Right cardiac atrium (tissue), 5 donors: Measurements from ENCODE around the gene EEF1G. TPM values are rescaled to one million over a fixed set of nuclear protein-coding genes. Genes with fewer than 3 reads are reported as not detected.

ENCODE experiments used
- ATAC-seq, 2 donors: fragments of 200-7000 bp; cut with Tn5 transposase; one replicate each; pipeline versions ENCODE4 v1.8.0 to v1.9.1; 2020; ENCODE audit warnings: moderate library complexity in 2 of 2, mild to moderate bottlenecking in 1 of 2
- DNase-seq, 3 donors: peaks; one replicate each; pipeline ENCODE4 v3.0.0-alpha.2; 2020
- H3K27ac ChIP-seq: one replicate; pipeline ENCODE4 v1.5.1; 2013; ENCODE audit warnings: mild to moderate bottlenecking, low read length, control low read depth, moderate library complexity
- H3K27me3 ChIP-seq: one replicate; pipeline ENCODE4 v1.6.1; 2013; ENCODE audit not compliant: control insufficient read depth, insufficient read depth
- H3K4me1 ChIP-seq: one replicate; pipeline ENCODE4 v1.6.1; 2013; ENCODE audit warnings: low read length; ENCODE audit not compliant: control insufficient read depth, insufficient read depth
- H3K4me3 ChIP-seq: one replicate; pipeline ENCODE4 v1.5.1; 2013; ENCODE audit warnings: low read length, control low read depth
- H3K9me3 ChIP-seq: one replicate; pipeline ENCODE4 v1.6.1; 2013; ENCODE audit warnings: low read length; ENCODE audit not compliant: control insufficient read depth
- WGBS: extraction: QIAGEN DNeasy Blood & Tissue Kit; methylation state at CpG from one replicate; pipeline ENCODE4 v1.1.7; 2013; 5-methylcytosine and 5-hydroxymethylcytosine counted together
- intact Hi-C, 4 donors: fragments of 100-400 bp; cut with DNase I; formaldehyde crosslinking; loops; one replicate each; pipeline versions ENCODE4 v1.11.0 to v1.14.0; 2022 to 2023
- polyA plus RNA-seq: library from polyadenylated mRNA; stranded (reverse); fragments of 200-250 nt; gene quantifications from one replicate; pipeline ENCODE4 v1.2.3, GENCODE V29; 2013
- total RNA-seq, 4 donors: library from RNA; stranded (reverse); fragmentation: NEBNext Ultra II Directional; extraction: Animal tissue kit (Norgen Biotek cat#: 25700); gene quantifications; one replicate each; pipeline ENCODE4 v1.2.1, GENCODE V29; 2021
- donor health status: healthy with polysubstance abuse.
- donor health status: DM: no; HTN: yes; CAD: no.
- donor health status: DM: no; HTN: no; CAD: no.
- donor health status: DM: no; HTN: yes; CAD: no; lungs with severe emphysema.
- donor health status: DM: yes; HTN: yes; CAD: no.

The EEF1G gene
- total and polyA plus RNA-seq, 5 donors = 770 to 1,060 (median 889) TPM

- 2% methylated on average over 91 of the region's 91 CpGs for WGBS
- peak; percentile 96 to 98 (median 97) for DNase-seq
- no peaks in the 10 kb centered on the region for H3K9me3 ChIP-seq
- H3K27ac ChIP-seq = peak within 1 kb of the TSS; percentile 90
- peak within 1 kb of the TSS; percentile 87 for H3K4me3 ChIP-seq
- intact Hi-C loops = loop anchor here in 1 of 4 donors (5.0 kb wide), 1 partner anchor 80 kb away; no protein-coding TSS in a partner anchor
- no peaks in the 10 kb centered on the region for H3K4me1 ChIP-seq
- H3K27me3 ChIP-seq = no peaks in the 10 kb centered on the region
- peak; percentile 90 to 91 for ATAC-seq
Observed at GRCh38 chr11:62612366-62613290, 38.9 kb upstream of the EEF1G start, which contains the start of the genes EML3 and ROM1. EML3 (minus strand) TSS chr11:62612775; CDS start chr11:62612457, 318 bp downstream. ROM1 (plus strand) TSS chr11:62613257; CDS start chr11:62613282, 25 bp downstream.

- ATAC-seq (peak; percentile 28 to 33), DNase-seq (peak; percentile 82 to 89 (median 88))
- WGBS = 1% methylated on average over 34 of the region's 34 CpGs
- Histone ChIP-seq H3K9me3 (no peaks in the 10 kb centered on the region), H3K27me3 (no peaks in the 10 kb centered on the region), H3K4me3 (peak overlapping the region; percentile 87), H3K4me1 (no peaks in the 10 kb centered on the region), H3K27ac (peak overlapping the region; percentile 90)
- intact Hi-C loops = loop anchor here in 1 of 4 donors (5.0 kb wide), 1 partner anchor 80 kb away; no protein-coding TSS in a partner anchor
Observed at GRCh38 chr11:62611705-62612365, 38.1 kb upstream of the EEF1G start.

DNA sequence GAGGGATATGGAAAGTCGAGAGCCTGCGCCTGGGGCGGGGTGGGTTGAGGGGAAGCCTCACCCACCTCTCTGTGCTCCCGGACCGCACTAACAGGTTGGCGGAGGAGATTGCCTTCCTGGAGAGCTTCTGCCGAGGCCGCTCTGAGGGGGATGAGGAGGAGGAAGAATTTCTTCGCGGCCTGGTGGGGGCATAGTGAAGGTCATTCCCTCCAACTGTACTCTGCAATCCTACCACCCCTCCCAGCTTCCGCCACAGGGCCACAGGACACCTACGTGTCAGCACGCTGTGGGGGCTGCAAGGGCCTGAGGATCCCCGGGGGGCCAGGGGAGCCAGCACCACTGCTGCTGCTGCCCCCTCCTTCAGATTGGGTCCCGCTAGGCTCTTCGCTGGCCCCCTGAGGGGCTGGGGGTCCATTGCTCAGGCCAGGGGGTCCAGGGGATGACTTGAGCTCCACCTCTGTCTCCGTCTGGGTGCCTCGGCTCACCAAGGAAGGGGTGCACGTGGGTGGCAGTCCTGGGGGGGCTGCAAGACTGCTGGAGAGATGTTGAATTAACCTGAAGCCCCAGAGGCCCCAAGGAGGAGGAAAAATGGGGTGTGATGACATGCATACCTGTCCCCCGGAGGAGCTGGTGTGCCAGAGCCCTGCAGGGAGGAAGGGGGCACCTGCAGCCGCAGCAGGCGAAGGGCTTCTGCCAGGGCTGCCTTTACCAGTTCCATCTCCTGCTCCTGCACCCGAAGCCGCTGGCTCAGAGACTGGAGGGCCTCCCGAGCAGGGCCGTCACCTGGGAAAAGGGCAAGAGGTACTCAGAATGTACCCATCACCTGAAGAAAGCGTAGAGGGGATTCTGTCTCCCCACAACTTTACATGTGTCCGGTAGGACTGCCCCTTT is 37.4 kb upstream of the EEF1G start:
- peak in 1 of 3 donors; percentile 66 for DNase-seq
- no peaks in the 10 kb centered on the region for H3K9me3 ChIP-seq
- H3K4me1 ChIP-seq = no peaks in the 10 kb centered on the region
- no peaks in the 10 kb centered on the region for H3K27me3 ChIP-seq
- WGBS = 67% methylated on average over 28 of the region's 28 CpGs
- H3K4me3 ChIP-seq = peak overlapping the region; percentile 87
- no peak for ATAC-seq
- H3K27ac ChIP-seq = peak overlapping the region; percentile 13
- intact Hi-C loops = loop anchor here in 1 of 4 donors (5.0 kb wide), 1 partner anchor 81 kb away; no protein-coding TSS in a partner anchor

DNA sequence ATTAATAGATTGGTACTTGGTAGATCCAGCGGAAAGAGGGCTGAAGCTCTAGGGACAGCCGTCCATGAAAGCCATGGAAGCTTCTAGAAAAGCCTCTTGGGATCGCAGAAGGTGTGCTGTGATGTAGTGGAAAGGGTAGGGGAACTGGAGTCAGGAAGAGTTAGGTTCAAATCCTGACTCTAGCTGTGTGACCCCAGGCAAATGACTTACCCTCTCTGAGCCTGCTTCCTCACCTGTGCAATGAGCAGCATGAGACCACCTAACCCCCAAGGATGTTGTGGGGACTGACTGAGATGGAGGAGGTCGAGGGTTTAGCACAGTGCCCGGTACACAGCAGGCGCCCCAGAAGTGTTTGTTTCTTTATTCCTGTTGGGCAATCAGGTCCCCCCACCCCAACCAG is 36.7 kb upstream of the EEF1G start:
- intact Hi-C loops = loop anchor here in 1 of 4 donors (5.0 kb wide), 1 partner anchor 82 kb away; no protein-coding TSS in a partner anchor
- Histone ChIP-seq H3K27ac (no peak overlapping the region), H3K4me1 (no peaks in the 10 kb centered on the region), H3K4me3 (no peak overlapping the region), H3K9me3 (no peaks in the 10 kb centered on the region), H3K27me3 (no peaks in the 10 kb centered on the region)
- no peak for ATAC-seq
- 81% methylated on average over 6 of the region's 6 CpGs for WGBS
- DNase-seq = no peak

- Histone ChIP-seq H3K4me3 (no peak overlapping the region), H3K27me3 (no peaks in the 10 kb centered on the region), H3K4me1 (no peaks in the 10 kb centered on the region), H3K27ac (no peak overlapping the region), H3K9me3 (no peaks in the 10 kb centered on the region)
- peak in 1 of 3 donors; percentile 9 for DNase-seq
- ATAC-seq = no peak
- WGBS = 92% methylated on average over 12 of the region's 12 CpGs
- intact Hi-C loops = no loop called here
Observed at GRCh38 chr11:62608776-62609175, 35.1 kb upstream of the EEF1G start.

GRCh38 chr11:62607714-62608113 is 34.0 kb upstream of the EEF1G start:
- no peaks in the 10 kb centered on the region for H3K9me3 ChIP-seq
- no peaks in the 10 kb centered on the region for H3K4me1 ChIP-seq
- intact Hi-C loops = no loop called here
- H3K27ac ChIP-seq = no peak overlapping the region
- no peak overlapping the region for H3K4me3 ChIP-seq
- DNase-seq (peak in 1 of 3 donors; percentile 44), ATAC-seq (no peak)
- H3K27me3 ChIP-seq = no peaks in the 10 kb centered on the region
- WGBS = 69% methylated on average over 4 of the region's 4 CpGs

DNA sequence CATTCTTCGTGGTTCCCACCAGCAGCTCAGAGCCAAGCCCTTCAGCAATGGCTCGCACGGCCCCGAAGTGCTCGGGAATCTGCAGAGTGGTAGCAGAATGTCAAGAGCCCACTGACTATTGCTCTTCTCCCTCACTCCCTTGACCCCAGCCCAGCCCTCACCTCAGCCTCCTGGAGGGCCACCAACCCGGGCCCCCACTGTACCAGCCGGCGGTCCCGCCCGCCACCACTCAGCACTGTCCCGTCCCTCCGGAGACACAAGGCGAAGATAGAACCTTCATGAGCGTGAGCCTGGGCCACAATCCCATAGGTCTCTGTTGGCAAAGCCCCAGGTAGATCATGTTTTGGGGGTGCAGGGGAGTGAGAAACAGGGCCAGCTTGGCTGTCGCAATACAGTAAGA is 32.2 kb upstream of the EEF1G start:
- H3K4me3 ChIP-seq = no peak overlapping the region
- H3K9me3 ChIP-seq = no peaks in the 10 kb centered on the region
- intact Hi-C loops = no loop called here
- 92% methylated on average over 15 of the region's 15 CpGs for WGBS
- DNase-seq = peak in 2 of 3 donors; percentile 51 to 54
- no peaks in the 10 kb centered on the region for H3K27me3 ChIP-seq
- H3K4me1 ChIP-seq = no peaks in the 10 kb centered on the region
- H3K27ac ChIP-seq = no peak overlapping the region
- no peak for ATAC-seq

GRCh38 chr11:62605467-62605866 is 31.8 kb upstream of the EEF1G start:
- Histone ChIP-seq H3K4me1 (no peaks in the 10 kb centered on the region), H3K27ac (no peak overlapping the region), H3K4me3 (no peak overlapping the region), H3K27me3 (no peaks in the 10 kb centered on the region), H3K9me3 (no peaks in the 10 kb centered on the region)
- intact Hi-C loops = no loop called here
- ATAC-seq (no peak), DNase-seq (peak in 1 of 3 donors; percentile 37)
- WGBS = 89% methylated on average over 6 of the region's 6 CpGs

DNA sequence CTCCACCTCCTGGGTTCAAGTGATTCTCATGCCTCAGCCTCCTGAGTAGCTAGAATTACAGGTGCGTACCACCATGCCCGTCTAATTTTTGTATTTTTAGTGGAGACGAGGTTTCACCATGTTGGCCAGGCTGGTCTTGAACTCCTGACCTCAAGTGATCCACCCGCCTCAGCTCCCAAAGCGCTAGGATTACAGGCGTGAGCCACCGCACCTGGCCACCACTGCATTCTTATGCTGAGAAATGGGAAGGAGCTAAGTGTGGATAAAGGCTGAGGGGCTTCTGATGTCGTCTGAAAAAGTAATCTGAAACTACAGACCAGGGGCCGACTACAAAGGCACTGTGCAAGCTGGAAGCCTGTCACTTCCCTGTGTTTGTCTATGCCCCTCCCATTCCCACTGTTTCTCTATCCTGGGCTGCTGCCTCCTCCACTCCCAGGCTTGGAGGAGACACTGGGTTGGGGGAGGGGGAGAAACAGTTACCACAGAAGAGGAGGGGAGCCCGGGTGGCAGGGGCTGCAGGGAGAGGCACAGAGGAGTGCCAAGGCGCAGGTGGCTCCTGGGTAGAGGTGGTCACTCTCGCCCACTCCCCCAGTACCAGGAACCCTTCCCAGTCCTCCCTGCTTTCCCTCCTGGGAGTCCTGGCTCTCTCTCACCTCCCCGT is 30.9 kb upstream of the EEF1G start:
- Histone ChIP-seq H3K4me3 (no peak overlapping the region), H3K9me3 (no peaks in the 10 kb centered on the region), H3K4me1 (peaks cover 1% of the 10 kb centered on the region), H3K27ac (no peak overlapping the region), H3K27me3 (no peaks in the 10 kb centered on the region)
- DNase-seq (peak in 2 of 3 donors; percentile 40 to 67), ATAC-seq (no peak)
- intact Hi-C loops = no loop called here
- WGBS = 83% methylated on average over 13 of the region's 13 CpGs

DNA sequence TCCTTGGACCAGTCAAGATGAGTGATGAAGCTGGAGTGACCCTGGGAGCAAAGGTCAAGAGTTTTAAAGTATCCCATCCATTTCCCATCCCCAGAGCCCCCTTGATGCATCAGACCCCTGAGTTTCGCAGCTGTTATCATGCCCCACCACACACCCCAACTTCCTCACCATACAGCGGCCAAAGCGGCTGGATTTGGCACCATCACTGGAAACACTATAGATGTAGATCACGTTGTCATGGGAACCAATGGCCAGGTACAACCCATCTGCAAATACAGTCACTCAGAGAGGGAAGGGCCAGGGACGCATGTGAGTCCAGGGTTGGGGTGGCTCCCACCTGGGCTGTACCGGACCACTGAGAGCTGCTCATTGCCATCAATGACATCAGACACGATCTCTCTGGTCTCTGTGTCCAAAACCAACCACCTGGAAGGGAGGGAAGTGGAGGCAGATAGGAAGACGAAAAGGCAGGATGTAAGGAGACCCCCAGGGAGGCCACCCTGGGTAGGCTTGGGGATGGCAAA is 30.1 kb upstream of the EEF1G start:
- peaks cover 2% of the 10 kb centered on the region for H3K4me1 ChIP-seq
- intact Hi-C loops = no loop called here

More for the DNA sequence above, 30.1 kb upstream of the EEF1G start:
- H3K9me3 ChIP-seq = no peaks in the 10 kb centered on the region
- DNase-seq (peak in 1 of 3 donors; percentile 54), ATAC-seq (no peak)
- no peak overlapping the region for H3K27ac ChIP-seq
- H3K27me3 ChIP-seq = no peaks in the 10 kb centered on the region
- 91% methylated on average over 8 of the region's 8 CpGs for WGBS
- no peak overlapping the region for H3K4me3 ChIP-seq
